NOMO-1 treated with DMSO at 0.1 percent for 48 hours (cell line): Measurements from ENCODE around the gene PLEKHM3.
"Not testable (repeated sequence)": the region's sequence is repeated elsewhere in the genome, so short reads cannot be mapped to it uniquely, and the experiment has no call there.

Experiments
- DNase-seq: peaks from one replicate; lab custom pipeline; 2025; ENCODE audit not compliant: unreplicated experiment; lab: John Stamatoyannopoulos, UW

The PLEKHM3 gene

DNA sequence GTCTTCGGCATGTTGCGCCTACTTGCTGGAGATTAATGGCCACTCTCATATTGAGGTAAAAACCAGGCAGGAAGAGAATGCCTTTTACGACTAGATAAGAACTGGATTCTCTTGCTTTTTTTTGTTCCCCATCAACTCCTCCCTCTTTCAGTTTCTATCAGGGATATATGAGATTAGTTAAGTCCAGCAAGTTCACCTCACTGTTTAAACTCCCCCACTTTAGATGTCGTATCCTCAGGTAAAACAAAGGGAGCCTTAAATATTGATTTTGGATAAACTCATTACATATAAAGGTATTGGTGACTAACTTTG lies 98.4 kb downstream of the PLEKHM3 start:
- DNase-seq: no peak

DNA sequence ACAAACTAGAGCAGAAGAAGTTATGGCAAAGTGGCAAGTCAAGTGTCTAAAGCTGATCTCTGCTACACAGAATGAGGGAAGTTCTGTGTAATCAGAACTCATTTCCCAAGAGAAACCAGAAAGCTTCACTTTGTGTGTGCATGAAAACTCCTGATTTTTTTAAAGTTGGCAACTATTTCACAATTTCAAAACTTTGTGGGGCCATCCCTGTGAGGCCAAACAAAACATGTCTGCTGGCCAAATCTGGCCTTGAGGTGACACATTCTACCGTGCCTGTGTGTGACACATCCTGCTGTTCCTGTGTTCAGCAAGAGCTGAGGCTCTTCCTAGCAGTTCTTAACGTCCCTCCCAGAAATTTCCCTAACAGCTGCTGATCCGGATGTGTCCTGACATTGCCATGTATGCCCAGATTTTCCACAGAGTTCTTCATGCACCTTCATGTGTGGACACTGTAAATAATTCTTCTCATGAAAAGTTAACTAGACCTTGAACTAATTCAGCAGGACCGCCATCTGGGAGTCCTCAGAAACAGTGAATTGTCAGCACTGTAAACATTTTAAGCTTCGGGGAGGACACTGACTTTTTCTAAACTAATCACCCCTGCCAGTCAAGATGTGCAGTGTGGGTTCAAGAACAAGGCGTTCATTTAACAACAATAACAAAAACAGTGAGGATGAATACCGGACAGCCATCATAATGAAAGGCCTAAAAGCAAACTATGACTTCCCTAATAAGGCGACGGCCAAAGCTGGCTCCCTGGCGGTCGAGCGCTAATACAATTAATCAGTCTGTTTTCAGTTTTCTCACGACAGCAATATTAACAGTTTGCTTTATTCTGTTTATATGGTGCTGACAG lies 99.0 kb downstream of the PLEKHM3 start:
- peak; percentile 5 for DNase-seq

DNA sequence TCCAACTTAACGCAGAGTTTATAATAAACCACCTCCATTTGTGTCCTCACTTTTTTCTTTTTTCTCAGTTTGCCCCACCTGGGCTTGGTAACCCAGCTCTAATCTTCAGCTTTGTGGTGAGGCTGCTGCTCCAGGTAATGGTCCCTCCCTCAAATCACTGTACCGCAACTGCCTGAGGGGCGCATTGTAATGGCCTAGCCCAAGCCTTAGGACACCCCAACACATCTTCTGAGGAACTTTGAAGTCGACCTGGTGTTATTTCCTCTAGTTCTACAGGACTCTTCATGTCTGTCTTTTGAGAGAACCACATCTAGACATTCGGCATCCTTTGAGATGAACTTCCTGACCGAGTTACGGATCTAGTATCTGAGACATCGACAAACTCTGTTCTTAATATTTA lies 99.7 kb downstream of the PLEKHM3 start:
- DNase-seq: no peak

DNA sequence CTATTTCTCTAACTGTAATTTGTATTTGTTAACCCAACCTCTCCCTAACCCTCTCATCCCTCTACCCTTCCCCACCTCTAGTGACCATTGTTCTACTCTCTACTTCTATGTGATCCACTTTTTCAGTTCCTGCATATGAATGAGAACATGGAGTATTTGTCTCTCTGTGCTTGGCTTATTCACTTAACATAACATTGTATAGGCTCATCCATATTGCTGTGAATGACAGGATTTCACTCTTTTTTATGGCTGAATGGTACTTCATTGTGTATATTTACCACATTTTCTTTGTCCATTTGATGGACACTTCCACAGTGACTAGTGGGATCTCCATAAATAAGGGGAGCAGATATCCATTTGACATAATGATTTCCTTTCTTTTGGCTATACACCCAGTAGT lies 103.7 kb downstream of the PLEKHM3 start:
- DNase-seq: no peak

GRCh38 chr2:207920721-207921120 lies 104.6 kb downstream of the PLEKHM3 start:
- DNase-seq: no peak

DNA sequence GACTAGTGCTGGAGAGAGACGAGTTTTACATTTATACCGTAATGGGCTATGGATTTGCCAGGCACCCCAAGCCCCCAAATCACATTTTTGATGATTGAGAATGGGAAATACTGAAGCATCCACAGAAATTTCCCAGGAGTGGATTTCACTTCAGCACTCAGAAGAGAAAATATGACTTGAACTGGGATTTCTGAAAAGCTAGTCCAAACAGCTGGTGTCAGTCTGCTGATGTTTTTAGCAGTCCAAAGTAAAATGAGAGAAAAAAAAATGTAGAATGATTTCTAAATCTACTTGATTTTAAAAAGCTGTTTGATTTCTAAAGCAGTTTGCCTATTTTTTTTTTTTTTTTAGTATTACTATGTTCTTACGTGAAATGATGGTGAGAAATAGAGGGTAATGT lies 105.0 kb downstream of the PLEKHM3 start:
- DNase-seq: no peak

- DNase-seq: no peak
These were observed 106.0 kb downstream of the PLEKHM3 start for GRCh38 chr2:207919164-207919919.

GRCh38 chr2:207914716-207915115 lies 110.6 kb downstream of the PLEKHM3 start:
- no peak for DNase-seq

GRCh38 chr2:207913772-207914358 lies 111.5 kb downstream of the PLEKHM3 start:
- DNase-seq: no peak

DNA sequence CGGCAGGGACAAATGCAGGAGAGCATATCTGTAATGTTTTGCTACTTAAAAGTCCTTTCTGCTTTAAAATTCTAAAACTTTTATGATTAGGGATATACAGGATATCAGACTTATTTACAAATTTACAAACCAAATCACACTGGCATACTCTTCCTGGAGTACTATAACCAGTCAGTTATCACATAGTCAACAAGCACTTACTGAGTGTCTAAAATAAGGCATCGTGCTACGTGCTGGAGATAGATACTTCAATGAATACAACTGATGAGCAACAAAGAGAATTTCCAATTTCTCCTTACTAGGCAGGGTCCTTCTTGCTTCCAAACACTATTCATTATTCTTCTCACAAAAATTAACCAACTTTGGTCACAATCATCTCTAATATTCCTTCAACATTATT lies 113.5 kb downstream of the PLEKHM3 start:
- DNase-seq: no peak

DNA sequence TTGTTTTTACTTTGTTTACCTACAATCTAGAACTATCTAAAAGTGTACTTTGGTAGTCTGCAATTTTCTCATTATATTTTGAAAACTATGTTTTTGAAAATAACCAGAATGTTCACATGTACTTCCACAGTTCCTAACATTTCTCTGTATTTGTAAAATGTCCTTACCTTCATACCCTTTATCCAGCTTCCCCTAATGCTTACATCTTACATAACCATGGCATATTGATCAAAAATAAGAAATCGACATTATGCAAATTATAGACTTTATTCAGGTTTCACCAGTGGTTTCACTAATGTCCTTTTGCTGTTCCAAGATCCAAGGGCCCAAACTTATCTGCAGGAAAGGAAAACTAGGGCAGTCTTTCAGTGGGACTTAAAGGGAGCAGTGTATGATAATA lies 114.1 kb downstream of the PLEKHM3 start:
- no peak for DNase-seq

- DNase-seq: not testable (repeated sequence)
These were observed 118.8 kb downstream of the PLEKHM3 start for GRCh38 chr2:207906495-207906894.

DNA sequence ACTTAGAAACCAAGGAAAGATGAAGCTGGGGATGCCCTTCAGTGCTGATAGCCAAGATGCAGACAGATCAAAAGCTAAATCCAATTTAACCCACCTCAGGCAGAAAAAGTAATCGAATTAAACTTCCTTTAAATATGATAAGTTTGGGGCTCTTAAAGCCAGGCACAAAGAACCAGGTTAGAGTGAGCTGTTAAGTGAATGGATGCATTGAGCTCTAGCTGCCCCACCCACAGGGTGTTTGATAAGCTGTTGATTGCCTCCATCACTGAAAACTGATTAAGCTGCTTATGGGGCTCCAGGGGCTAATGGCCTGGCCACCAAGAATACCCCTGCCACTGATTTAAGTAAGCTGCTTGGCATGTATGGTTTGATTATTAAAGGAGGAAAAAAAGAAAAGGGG lies 119.8 kb downstream of the PLEKHM3 start:
- DNase-seq: no peak

DNA sequence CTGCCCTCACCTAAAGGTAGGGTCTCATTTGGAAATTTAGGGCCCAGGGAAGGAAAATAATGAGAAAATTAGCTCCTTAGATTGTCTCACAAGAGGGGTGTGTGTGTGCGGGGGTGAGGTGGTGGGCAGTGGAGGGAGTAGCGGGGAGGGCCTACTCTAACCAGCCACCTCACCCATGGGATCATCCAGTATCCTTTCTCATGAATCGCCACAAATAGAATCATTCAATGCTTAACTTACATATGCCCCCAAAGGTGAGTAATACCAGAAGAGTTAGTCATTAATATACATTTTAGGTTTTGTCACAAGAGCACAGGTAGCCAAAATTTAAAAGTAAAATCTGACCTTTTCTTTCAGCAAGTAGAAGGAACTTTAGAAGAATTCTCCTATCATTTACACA lies 122.1 kb downstream of the PLEKHM3 start:
- DNase-seq: no peak

DNA sequence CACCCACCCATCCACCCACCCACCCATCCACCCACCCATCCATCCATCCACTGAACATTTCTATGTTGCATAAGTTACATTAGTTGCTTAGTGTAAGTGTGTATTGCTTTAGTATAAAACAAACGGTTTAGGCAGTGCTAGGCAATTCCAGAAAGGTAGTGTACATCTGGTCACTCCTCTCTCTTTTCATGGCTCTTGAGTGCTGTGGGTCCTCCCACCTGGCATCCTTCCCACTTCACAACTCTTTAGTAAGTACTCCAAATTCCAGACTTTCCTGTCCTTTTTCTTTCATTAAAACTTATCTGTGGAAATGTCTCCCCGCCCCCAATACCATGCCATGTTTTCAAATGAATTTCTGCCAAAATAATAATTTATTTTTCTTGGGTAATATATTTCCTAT lies 122.5 kb downstream of the PLEKHM3 start:
- DNase-seq: no peak

GRCh38 chr2:207901829-207902228 lies 123.5 kb downstream of the PLEKHM3 start:
- DNase-seq: no peak

DNA sequence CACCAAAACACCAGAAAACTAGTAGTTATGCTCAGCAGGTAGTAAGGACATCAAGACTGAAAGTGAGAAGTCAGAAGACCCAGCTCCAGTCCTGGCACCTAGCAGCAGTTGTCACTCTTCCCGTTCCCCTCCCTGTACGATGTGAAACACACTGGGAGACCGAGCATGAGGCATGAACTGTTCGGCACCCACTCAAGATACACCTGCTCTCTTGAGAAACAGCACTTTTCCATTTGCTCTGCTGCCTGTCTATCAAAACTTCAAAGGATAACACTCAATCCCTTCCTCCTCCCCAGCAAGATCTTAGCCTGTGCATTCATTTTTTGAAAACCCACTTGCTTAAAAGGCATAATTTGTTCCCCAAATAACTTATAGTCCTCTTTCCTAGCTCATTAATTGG lies 123.9 kb downstream of the PLEKHM3 start:
- DNase-seq: no peak

DNA sequence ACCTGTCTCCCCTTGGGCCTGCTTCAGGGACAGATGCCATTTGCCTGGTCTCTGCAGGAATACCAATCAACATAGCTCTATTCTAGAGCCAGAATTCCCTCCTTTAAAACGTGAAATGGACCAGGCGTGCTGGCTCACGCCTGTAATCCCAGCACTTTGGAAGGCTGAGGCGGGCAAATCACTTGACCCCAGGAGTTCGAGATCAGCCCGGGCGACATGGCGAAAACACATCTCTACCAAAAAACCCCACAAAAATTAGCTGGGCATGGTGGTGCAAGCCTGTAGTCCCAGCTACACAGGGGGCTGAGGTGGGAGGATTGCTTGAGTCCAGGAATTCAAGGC lies 127.0 kb downstream of the PLEKHM3 start:
- DNase-seq: no peak

DNA sequence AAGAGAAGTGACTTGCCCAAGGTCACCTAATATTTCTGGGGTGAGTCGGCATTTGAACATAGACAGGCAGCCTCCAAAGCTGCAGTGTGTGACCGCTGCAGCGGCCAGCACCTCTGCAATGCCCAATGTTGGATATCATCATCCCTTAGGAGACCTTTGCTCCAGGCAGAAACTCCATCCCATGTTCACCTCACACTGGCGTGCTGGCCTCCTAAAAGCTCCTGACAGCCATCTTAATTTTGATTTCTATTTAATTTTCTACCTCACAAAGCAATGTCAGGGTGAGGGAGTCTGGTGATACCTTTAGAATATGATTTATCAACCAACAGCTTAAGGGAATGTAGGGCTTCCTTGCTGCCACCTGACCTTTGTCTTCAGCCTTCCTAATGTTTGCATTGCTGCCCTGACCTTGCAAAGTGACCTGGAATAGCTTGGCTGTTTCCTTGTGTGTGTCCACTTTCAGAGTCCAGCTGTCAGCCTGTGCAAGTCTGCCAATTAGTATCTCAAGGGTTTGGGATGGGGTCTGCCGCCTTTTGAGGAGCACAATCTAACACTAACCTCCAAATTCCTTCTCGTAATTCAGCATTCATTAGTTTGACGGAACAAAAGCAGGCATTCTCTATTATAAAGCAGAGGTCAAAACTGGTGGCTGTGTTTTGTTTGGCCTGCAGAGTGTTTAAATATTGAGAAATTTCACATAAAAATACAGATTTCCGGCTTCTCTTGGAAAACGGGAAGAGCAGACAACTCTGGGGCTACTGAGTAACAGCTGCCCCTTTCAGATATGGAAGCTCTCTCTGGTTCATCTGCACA lies 127.6 kb downstream of the PLEKHM3 start:
- no peak for DNase-seq

GRCh38 chr2:207896525-207897285 lies 128.6 kb downstream of the PLEKHM3 start:
- no peak for DNase-seq
